HepG2 (cell line): ENCODE data around the gene ACTR3. TPM values are rescaled to one million over a fixed set of nuclear protein-coding genes. Genes with fewer than 3 reads are reported as not detected.

Experiments
- ATAC-seq: fragments of 200-7000 bp; cut with Tn5 transposase; 3 replicates; pipeline ENCODE4 v1.9.1; 2020; ENCODE audit warnings: mild to moderate bottlenecking, moderate library complexity
- BruUV-seq: library from RNA; stranded (reverse); fragments of 400-500 nt; replicated peaks from 2 replicates; lab custom pipeline; 2021; lab: Mats Ljungman, UMichigan
- CTCF ChIA-PET: fragments of 300-600 bp; formaldehyde crosslinking; extraction: SDS; loops from one replicate; lab custom pipeline; 2021; ENCODE audit warnings: low total read pairs, inconsistent platforms, low intra/inter-chr PET ratio; lab: Yijun Ruan, JAX
- POLR2A ChIA-PET: fragments of 350-600 bp; sonication (Branson Sonifier 250); formaldehyde crosslinking; loops from one replicate; lab custom pipeline; 2020; ENCODE audit warnings: antibody characterized with exemption, inconsistent platforms; lab: Yijun Ruan, JAX
- DNase-seq: peaks from one replicate; pipeline ENCODE4 v3.0.0-alpha.2; 2015; ENCODE audit warnings: low spot score
- FAIRE-seq: peaks from 3 replicates; lab custom pipeline; 2011; peaks lifted over from hg19 to GRCh38; lab: Jason Lieb, UNC
- H2AFZ ChIP-seq: one replicate; pipeline ENCODE4 v1.6.1; 2011; ENCODE audit warnings: low read length, inconsistent platforms
- H3K27ac ChIP-seq: fragments of 300-600 bp; 3 replicates; pipeline ENCODE4 v1.8.0; 2011; ENCODE audit warnings: mixed run types, mild to moderate bottlenecking, mixed read lengths, low read length, inconsistent platforms; ENCODE audit not compliant: insufficient read depth; ENCODE audit errors: extremely low read length
- H3K27me3 ChIP-seq, 2 experiments: fragments of 200-600 bp in 1 of 2; 2 replicates in 1 of 2; 3 replicates in 1 of 2; pipeline versions ENCODE4 v1.6.0 to v1.8.0; 2011; ENCODE audit warnings: low read length in 2 of 2, mild to moderate bottlenecking in 2 of 2, moderate library complexity in 2 of 2, inconsistent platforms in 1 of 2; ENCODE audit not compliant: insufficient read depth in 2 of 2, control insufficient read depth in 1 of 2
- H3K36me3 ChIP-seq, 2 experiments: fragments of 200-600 bp in 1 of 2; replicated peaks in 1 of 2; 2 replicates in 1 of 2; 3 replicates in 1 of 2; pipeline versions ENCODE4 v1.5.1 to v1.8.0; 2011; ENCODE audit warnings: low read length in 2 of 2, inconsistent platforms in 1 of 2; ENCODE audit not compliant: insufficient read depth in 2 of 2, control insufficient read depth in 1 of 2
- H3K4me1 ChIP-seq: 2 replicates; pipeline ENCODE4 v1.5.1; 2012; ENCODE audit warnings: low read length, inconsistent platforms; ENCODE audit not compliant: insufficient read depth
- H3K4me2 ChIP-seq: 2 replicates; pipeline ENCODE4 v1.6.0; 2011; ENCODE audit warnings: low read depth, low read length, inconsistent platforms
- H3K4me3 ChIP-seq, 3 experiments: fragments of 200-600 bp in 1 of 3; sonication (generic), shearing (Covaris generic) in 1 of 3; replicated peaks in 1 of 3; 2 replicates each; pipeline ENCODE4 v1.5.1; 2011 to 2016; ENCODE audit warnings: low read length in 3 of 3, inconsistent platforms in 2 of 3, low read depth in 2 of 3, mild to moderate bottlenecking in 2 of 3, control low read depth in 1 of 3, mixed read lengths in 1 of 3; ENCODE audit not compliant: insufficient read depth in 1 of 3
- H3K79me2 ChIP-seq: one replicate; pipeline ENCODE4 v1.6.1; 2011; ENCODE audit warnings: low read length, inconsistent platforms; ENCODE audit not compliant: insufficient read depth
- H3K9ac ChIP-seq: 2 replicates; pipeline ENCODE4 v1.6.0; 2011; ENCODE audit warnings: mild to moderate bottlenecking, low read depth, low read length, inconsistent platforms; ENCODE audit not compliant: insufficient read depth
- H3K9me3 ChIP-seq: 2 replicates; pipeline ENCODE4 v1.5.1; 2012; ENCODE audit warnings: mild to moderate bottlenecking, low read length
- H4K20me1 ChIP-seq: 2 replicates; pipeline ENCODE4 v1.6.0; 2011; ENCODE audit warnings: inconsistent platforms, mild to moderate bottlenecking, low read length, moderate library complexity; ENCODE audit not compliant: insufficient read depth
- CREM ChIP-seq, 2 experiments: sonication (generic) in 1 of 2; formaldehyde crosslinking in 1 of 2; IDR thresholded peaks; 2 replicates each; pipeline versions ENCODE4 v1.4.0 to v1.6.1; 2016 to 2020; ENCODE audit warnings: antibody characterized with exemption in 1 of 2, mild to moderate bottlenecking in 1 of 2, missing genetic modification reagents in 1 of 2
- FOXM1 ChIP-seq: sonication (generic); formaldehyde crosslinking; IDR thresholded peaks from 2 replicates; pipeline ENCODE4 v1.5.0; 2020; ENCODE audit warnings: missing genetic modification reagents
- HMGA1 ChIP-seq: sonication (generic); formaldehyde crosslinking; conservative IDR thresholded peaks from 2 replicates; pipeline ENCODE4 v1.4.0; 2020; ENCODE audit warnings: missing genetic modification reagents
- ZMYM3 ChIP-seq: sonication (generic); formaldehyde crosslinking; IDR thresholded peaks from 2 replicates; pipeline ENCODE4 v1.5.1; 2020; ENCODE audit warnings: mild to moderate bottlenecking, missing genetic modification reagents
- ZNF10 ChIP-seq: sonication (generic); formaldehyde crosslinking; IDR thresholded peaks from 2 replicates; pipeline ENCODE4 v1.4.0; 2020; ENCODE audit warnings: mild to moderate bottlenecking, low read depth, missing genetic modification reagents, borderline replicate concordance
- ZNF792 ChIP-seq: IDR thresholded peaks from 2 replicates; pipeline ENCODE4 v1.6.1; 2016
- in situ Hi-C: cut with HindIII; loops from 2 replicates; pipeline ENCODE4 v1.10.0; 2017; ENCODE audit warnings: low pct_unique_long_range_greater_than_20kb; ENCODE audit not compliant: extremely low pct_ligation_motif_present
- intact Hi-C: fragments of 100-400 bp; cut with micrococcal nuclease; formaldehyde crosslinking; loops from one replicate; pipeline ENCODE4 v1.10.0; 2022; ENCODE audit not compliant: unreplicated experiment
- polyA plus RNA-seq, 8 experiments: library from polyadenylated mRNA; depleted of rRNA in 3 of 8; stranded (reverse) in 7 of 8; unstranded in 1 of 8; fragments of >200 nt; fragmentation: Illumina TruSeq in 4 of 8; extraction: Trizol in 4 of 8; gene quantifications; 2 replicates each; pipeline versions ENCODE4 v1.2.1 to v1.2.3, GENCODE V29; 2011 to 2016; ENCODE audit warnings: low read depth in 4 of 8, missing spikeins in 1 of 8, mixed read lengths in 1 of 8; ENCODE audit not compliant: insufficient read depth in 1 of 8
- total RNA-seq, 5 experiments: library from RNA; depleted of rRNA; stranded (reverse); fragments of >200 nt; fragmentation: Illumina TruSeq; extraction: Trizol; gene quantifications; 2 replicates each; pipeline ENCODE4 v1.2.3, GENCODE V29; 2016; ENCODE audit warnings: low read depth in 1 of 5
- TF ChIP-seq, protein P1 (sequence below): sonication (generic); formaldehyde crosslinking; IDR thresholded peaks from 2 replicates; pipeline ENCODE4 v1.5.0; 2020; ENCODE audit warnings: mild to moderate bottlenecking, missing genetic modification reagents
- TF ChIP-seq, protein P2 (sequence below): sonication (generic); formaldehyde crosslinking; IDR thresholded peaks from 2 replicates; pipeline ENCODE4 v1.8.1; 2023; ENCODE audit warnings: mild to moderate bottlenecking, inconsistent platforms, moderate library complexity, missing genetic modification reagents, borderline replicate concordance
- TF ChIP-seq, protein P3 (sequence below): sonication (generic); formaldehyde crosslinking; IDR thresholded peaks from 2 replicates; pipeline ENCODE4 v1.9.0; 2021; ENCODE audit warnings: missing genetic modification reagents, mild to moderate bottlenecking, borderline replicate concordance

ACTR3 gene
- total and polyA plus RNA-seq, 2 of the 13 experiments (the other 11 are each of a cell fraction or from before 2014, with no cell fraction given) = 123 to 225 TPM

DNA sequence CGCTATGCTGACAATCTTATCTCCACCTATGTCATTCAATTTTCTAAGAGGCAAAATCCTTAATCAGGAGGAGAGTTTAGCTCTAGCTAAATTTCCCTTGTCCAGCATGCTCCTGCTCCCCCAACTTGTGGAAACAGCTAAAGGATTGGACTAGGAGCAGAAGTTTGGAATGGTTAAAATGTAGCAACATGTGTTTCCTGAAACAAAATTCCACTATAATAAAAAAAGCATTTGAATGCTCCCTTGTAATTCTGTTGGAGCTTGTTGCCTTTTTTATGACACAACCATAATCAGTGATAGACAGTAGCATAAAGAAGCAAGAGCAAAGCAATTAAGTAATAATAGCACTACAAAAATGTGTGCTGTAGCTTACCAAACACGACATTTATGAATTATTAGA, 6.9 kb downstream of the ACTR3 start (continued):
- no peak for TF ChIP-seq ZNF10 (CRISPR knock-in tag)

DNA sequence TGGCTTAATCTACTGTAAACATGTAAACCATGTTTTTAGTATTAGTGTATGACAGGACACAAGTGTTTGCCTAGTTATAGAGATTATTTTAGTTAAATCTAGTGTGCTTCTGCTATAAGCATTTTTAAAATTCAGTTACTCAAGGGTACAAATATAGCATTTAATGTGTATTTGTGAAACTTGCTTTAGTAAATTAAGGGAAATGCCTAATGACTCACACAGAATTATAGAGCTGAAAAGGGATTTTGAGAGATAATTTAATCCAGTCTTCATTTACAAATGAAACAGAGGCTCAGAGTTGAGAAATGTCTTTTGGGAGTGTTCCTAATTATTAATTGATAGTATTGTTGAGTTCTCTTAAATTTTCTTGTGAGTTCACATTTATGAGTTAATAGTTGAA, 8.2 kb downstream of the ACTR3 start:
- no peak for ATAC-seq

DNA sequence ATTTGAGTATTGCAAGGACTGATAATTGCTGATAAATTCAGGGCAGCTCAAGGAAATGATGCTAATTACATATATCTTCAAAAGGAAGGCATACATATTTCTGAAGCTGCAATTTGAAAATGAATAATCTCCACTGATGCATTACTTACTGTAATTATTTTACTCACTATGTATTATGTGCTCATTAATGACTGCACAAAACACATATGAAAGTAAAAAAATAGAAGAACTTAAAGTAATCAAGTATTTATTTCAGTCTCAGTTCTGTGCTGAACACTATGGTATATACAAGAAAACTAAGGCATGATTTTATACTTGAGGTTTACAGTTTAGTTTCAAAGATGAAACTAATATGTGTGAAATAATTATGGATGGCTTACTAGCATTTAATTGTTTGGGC, 9.3 kb downstream of the ACTR3 start:
- H3K9me3 ChIP-seq = no peaks in the 10 kb centered on the region
- no peak overlapping the region for H3K9ac ChIP-seq
- H4K20me1 ChIP-seq = peaks cover 34% of the 10 kb centered on the region
- CTCF ChIA-PET = no interaction called here
- no peak overlapping the region for H3K27ac ChIP-seq
- in situ Hi-C loops = no loop called here
- H3K79me2 ChIP-seq = peaks cover 97% of the 10 kb centered on the region
- H3K4me3 ChIP-seq = no peak overlapping the region
- POLR2A ChIA-PET = interaction anchor here (1.3 to 2.1 kb wide), 2 partner anchors 23 to 143 kb away, joined by 3 to 6 read pairs; partner anchors contain the start of gene SLC35F5
- H2AFZ ChIP-seq = no peak overlapping the region
- FAIRE-seq (no peak), DNase-seq (no peak), ATAC-seq (no peak)
- no peak overlapping the region for H3K4me2 ChIP-seq
- intact Hi-C loops = no loop called here
- peaks cover 0 to 4% of the 10 kb centered on the region in 2 experiments; a peak in 1 of 5 replicates for H3K36me3 ChIP-seq
- no TSS peak for BruUV-seq
- H3K27me3 ChIP-seq = no peaks in the 10 kb centered on the region
- peaks cover 76% of the 10 kb centered on the region for H3K4me1 ChIP-seq
- TF ChIP-seq, protein P1, sequence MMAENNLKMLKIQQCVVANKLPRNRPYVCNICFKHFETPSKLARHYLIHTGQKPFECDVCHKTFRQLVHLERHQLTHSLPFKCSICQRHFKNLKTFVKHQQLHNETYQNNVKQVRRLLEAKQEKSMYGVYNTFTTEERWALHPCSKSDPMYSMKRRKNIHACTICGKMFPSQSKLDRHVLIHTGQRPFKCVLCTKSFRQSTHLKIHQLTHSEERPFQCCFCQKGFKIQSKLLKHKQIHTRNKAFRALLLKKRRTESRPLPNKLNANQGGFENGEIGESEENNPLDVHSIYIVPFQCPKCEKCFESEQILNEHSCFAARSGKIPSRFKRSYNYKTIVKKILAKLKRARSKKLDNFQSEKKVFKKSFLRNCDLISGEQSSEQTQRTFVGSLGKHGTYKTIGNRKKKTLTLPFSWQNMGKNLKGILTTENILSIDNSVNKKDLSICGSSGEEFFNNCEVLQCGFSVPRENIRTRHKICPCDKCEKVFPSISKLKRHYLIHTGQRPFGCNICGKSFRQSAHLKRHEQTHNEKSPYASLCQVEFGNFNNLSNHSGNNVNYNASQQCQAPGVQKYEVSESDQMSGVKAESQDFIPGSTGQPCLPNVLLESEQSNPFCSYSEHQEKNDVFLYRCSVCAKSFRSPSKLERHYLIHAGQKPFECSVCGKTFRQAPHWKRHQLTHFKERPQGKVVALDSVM (CRISPR knock-in tag) = no peak
- TF ChIP-seq, protein P2, sequence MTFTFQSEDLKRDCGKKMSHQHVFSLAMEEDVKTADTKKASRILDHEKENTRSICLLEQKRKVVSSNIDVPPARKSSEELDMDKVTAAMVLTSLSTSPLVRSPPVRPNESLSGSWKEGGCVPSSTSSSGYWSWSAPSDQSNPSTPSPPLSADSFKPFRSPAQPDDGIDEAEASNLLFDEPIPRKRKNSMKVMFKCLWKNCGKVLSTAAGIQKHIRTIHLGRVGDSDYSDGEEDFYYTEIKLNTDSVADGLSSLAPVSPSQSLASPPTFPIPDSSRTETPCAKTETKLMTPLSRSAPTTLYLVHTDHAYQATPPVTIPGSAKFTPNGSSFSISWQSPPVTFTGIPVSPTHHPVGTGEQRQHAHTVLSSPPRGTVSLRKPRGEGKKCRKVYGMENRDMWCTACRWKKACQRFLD = no peak

More for the DNA sequence above, 8.2 kb downstream of the ACTR3 start:
- no peak overlapping the region for H3K4me2 ChIP-seq
- H3K9ac ChIP-seq = no peak overlapping the region
- no peak overlapping the region for H3K4me3 ChIP-seq
- H3K27me3 ChIP-seq = no peaks in the 10 kb centered on the region
- no peak overlapping the region for H2AFZ ChIP-seq
- CTCF ChIA-PET = no interaction called here
- intact Hi-C loops (no loop called here), in situ Hi-C loops (no loop called here)
- peaks cover 0 to 4% of the 10 kb centered on the region in 2 experiments; a peak in 1 of 5 replicates for H3K36me3 ChIP-seq
- POLR2A ChIA-PET = no interaction called here
- FAIRE-seq (no peak), DNase-seq (no peak)
- H3K27ac ChIP-seq = no peak overlapping the region
- TF ChIP-seq, protein P3, sequence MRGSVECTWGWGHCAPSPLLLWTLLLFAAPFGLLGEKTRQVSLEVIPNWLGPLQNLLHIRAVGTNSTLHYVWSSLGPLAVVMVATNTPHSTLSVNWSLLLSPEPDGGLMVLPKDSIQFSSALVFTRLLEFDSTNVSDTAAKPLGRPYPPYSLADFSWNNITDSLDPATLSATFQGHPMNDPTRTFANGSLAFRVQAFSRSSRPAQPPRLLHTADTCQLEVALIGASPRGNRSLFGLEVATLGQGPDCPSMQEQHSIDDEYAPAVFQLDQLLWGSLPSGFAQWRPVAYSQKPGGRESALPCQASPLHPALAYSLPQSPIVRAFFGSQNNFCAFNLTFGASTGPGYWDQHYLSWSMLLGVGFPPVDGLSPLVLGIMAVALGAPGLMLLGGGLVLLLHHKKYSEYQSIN (CRISPR knock-in tag) = no peak
- TF ChIP-seq FOXM1 (CRISPR knock-in tag) (no peak), CREM (IDR thresholded peaks at IDR 0.05) (no peak), CREM (CRISPR knock-in tag; IDR thresholded peaks at IDR 0.05) (no peak), ZNF792 (CRISPR knock-in tag) (no peak), HMGA1 (CRISPR knock-in tag) (no peak), ZMYM3 (CRISPR knock-in tag) (no peak)
- H3K79me2 ChIP-seq = peaks cover 97% of the 10 kb centered on the region
- H3K4me1 ChIP-seq = peaks cover 87% of the 10 kb centered on the region
- no TSS peak for BruUV-seq
- H3K9me3 ChIP-seq = no peaks in the 10 kb centered on the region
- H4K20me1 ChIP-seq = peaks cover 34% of the 10 kb centered on the region
